Stomach smooth muscle (tissue), 2 donors: ENCODE measurements around the gene HSD3B1.

ENCODE experiments used
- H3K27ac ChIP-seq: one replicate; pipeline ENCODE4 v1.7.0; 2013; ENCODE audit warnings: mild to moderate bottlenecking, low read length, inconsistent platforms
- H3K27me3 ChIP-seq, 2 donors: one replicate each; pipeline ENCODE4 v1.7.0; 2013; ENCODE audit warnings: low read length in 2 of 2; ENCODE audit not compliant: insufficient read depth in 2 of 2, control insufficient read depth in 1 of 2
- H3K36me3 ChIP-seq, 2 donors: one replicate each; pipeline ENCODE4 v1.7.0; 2013; ENCODE audit warnings: low read length in 2 of 2; ENCODE audit not compliant: control insufficient read depth in 2 of 2, insufficient read depth in 2 of 2
- H3K4me1 ChIP-seq: one replicate; pipeline ENCODE4 v1.7.0; 2013; ENCODE audit warnings: low read length; ENCODE audit not compliant: control insufficient read depth, insufficient read depth
- H3K4me3 ChIP-seq, 2 donors: one replicate each; pipeline ENCODE4 v1.7.0; 2013; ENCODE audit warnings: low read length in 2 of 2
- H3K9ac ChIP-seq, 2 donors: one replicate each; pipeline ENCODE4 v1.7.0; 2013; ENCODE audit warnings: low read length in 2 of 2, mild to moderate bottlenecking in 1 of 2
- H3K9me3 ChIP-seq, 2 donors: one replicate each; pipeline ENCODE4 v1.7.0; 2013; ENCODE audit warnings: low read length in 2 of 2; ENCODE audit not compliant: control insufficient read depth in 2 of 2
- donor health status: healthy.
- donor health status: Pancreatic carcinoma.

HSD3B1 gene

DNA sequence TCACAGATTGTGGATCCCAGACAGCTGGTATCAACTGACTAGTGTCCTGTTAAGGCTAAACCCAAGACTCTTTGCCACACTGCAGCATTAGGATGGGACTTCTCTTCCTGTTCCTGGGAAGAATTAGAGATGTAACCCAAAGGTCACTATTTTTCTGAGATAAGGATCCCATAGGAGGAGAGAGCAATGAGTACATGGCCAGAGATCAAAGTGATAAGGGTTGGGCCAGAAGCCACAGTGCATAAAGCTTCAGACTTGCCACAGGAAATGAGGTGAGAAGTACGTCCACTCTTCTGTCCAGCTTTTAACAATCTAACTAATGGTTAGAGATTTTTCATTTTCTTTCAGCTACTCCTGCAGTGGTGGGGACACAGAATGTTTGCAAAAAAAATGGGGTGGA lies at the start of gene HSD3B1:
Gene HSD3B1, plus strand, starts transcription at position 270 of the 400 bp plus-strand sequence. CDS start 267 bp downstream, outside the sequence.
- Histone ChIP-seq H3K9ac (no peak within 1 kb of the TSS), H3K9me3 (no peaks in the 10 kb centered on the region), H3K27ac (no peak within 1 kb of the TSS)

DNA sequence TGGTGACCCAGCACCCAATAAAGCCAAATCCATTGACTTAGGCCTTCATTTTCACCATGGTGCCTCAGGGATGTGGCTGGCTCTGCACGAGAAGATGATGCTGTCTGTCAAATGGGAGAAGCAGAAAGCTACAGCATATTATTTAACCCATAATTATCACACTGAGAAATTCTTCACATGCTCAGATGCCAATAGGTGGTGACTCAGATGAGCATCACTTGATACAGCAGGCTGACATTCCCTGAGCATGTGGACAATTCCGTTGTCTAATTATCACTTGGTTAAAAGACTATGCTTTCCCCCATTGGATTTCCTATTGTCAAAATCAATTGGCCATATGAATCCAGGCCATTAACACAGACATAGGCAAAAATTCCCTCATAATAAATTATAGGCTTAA lies 44.0 kb upstream of the HSD3B1 start:
- H3K9me3 ChIP-seq = no peaks in the 10 kb centered on the region
- no peaks in the 10 kb centered on the region for H3K36me3 ChIP-seq
- no peaks in the 10 kb centered on the region for H3K4me1 ChIP-seq
- H3K27me3 ChIP-seq = no peaks in the 10 kb centered on the region
- no peak overlapping the region for H3K4me3 ChIP-seq
- no peak overlapping the region for H3K27ac ChIP-seq
- no peak overlapping the region for H3K9ac ChIP-seq

More for the DNA sequence above, at the start of gene HSD3B1:
- no peaks in the 10 kb centered on the region for H3K27me3 ChIP-seq
- H3K4me1 ChIP-seq = no peaks in the 10 kb centered on the region
- H3K36me3 ChIP-seq = no peaks in the 10 kb centered on the region
- no peak within 1 kb of the TSS for H3K4me3 ChIP-seq

DNA sequence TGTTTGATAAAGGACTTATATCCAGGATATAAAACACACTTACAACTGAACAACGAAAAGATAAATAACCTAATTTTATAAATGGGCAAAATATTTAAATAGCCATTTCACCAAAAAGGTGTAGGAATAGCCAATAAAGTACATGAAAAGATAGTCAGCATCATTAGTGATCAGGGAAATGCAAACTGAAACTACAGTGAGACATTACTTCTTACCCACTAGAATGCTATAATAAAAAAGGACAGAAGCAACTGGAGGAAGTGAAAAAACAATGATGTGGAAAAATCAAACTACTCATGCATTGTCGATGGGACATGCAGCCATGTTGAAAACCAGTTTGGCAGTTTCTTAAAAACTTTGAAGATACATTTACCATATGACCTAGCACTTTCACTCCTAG lies 43.4 kb upstream of the HSD3B1 start:
- Histone ChIP-seq H3K9ac (no peak overlapping the region), H3K27me3 (no peaks in the 10 kb centered on the region), H3K9me3 (no peaks in the 10 kb centered on the region), H3K27ac (no peak overlapping the region), H3K4me1 (no peaks in the 10 kb centered on the region), H3K4me3 (no peak overlapping the region), H3K36me3 (no peaks in the 10 kb centered on the region)

DNA sequence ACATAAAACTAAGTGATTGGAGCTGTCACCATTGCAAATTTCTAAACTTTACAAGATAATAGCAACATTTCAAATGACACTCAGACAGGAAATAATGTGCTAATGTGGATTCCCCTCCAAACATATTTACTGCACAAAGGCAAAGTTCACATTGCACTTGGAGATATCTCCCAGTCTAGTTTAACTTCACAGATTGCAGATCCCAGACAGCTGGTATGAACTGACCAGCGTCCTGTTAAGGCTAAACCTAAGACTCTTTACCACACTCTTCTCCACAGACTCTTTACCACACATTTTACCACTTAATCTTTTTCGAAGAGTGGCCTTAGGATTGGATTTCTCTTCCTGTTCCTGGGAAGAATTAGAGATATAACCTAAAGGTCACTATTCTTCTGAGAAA lies 40.6 kb upstream of the HSD3B1 start:
- Histone ChIP-seq H3K27me3 (no peaks in the 10 kb centered on the region), H3K9ac (no peak overlapping the region)

DNA sequence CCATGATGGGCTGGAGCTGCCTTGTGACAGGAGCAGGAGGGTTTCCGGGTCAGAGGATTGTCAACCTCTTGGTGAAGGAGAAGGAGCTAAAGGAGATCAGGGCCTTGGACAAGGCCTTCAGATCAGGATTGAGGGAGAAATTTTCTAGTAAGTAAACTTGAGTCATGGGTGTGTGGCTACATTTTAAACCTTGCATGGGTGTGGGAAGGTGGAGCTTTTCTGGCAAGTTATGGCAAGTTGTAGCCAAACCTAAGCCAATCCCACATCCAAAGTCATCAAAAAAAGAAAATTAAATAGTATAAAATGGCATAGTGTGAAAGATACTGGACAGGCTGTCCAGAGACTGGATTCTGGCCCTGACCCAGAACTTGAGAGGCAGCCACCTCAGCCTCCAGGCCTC lies 39.8 kb upstream of the HSD3B1 start:
- H3K9me3 ChIP-seq = no peaks in the 10 kb centered on the region
- H3K36me3 ChIP-seq = no peaks in the 10 kb centered on the region
- H3K27ac ChIP-seq = no peak overlapping the region
- H3K4me1 ChIP-seq = no peaks in the 10 kb centered on the region
- no peaks in the 10 kb centered on the region for H3K27me3 ChIP-seq
- H3K9ac ChIP-seq = no peak overlapping the region
- no peak overlapping the region for H3K4me3 ChIP-seq

More for the DNA sequence above, 40.6 kb upstream of the HSD3B1 start:
- Histone ChIP-seq H3K9me3 (no peaks in the 10 kb centered on the region), H3K36me3 (no peaks in the 10 kb centered on the region), H3K4me1 (no peaks in the 10 kb centered on the region), H3K27ac (no peak overlapping the region), H3K4me3 (no peak overlapping the region)

DNA sequence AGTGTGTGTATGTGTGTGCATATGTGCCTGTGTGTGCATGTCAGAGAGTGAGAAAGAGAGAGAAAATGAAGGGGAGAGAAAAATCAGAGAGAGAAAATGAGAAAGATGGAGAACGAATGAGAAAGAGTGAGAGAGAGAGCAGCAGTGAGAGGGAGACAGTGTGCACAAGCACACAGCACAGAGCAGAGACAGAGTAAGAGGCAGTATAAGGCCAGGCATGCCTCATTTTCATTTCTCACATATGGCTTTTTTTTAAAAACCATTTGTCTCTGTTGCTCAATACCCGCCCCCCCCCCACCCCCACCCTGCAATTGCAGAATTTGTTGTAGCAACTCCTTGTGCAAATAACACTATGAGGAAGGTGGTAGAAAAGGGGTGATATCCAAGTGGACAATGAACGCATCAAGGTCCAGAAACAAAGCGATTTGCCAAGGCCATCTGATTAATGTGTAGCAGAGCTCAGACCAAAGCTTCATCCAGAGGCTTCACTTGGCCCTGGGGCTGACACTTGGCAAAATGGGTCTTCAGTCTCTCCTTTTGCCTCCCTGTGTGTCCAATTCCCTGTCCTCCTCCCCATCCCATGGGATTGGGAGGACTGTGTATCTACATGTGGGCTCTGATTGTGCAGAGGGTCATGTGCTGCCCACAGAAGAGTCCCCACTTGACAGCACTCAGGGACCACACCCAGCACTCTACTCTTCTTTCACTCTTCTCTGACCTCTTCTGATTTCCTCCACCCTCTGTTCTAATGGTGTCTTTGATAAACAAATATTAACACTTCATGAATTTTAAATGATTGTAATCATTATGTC lies 38.9 kb upstream of the HSD3B1 start:
- Histone ChIP-seq H3K9me3 (no peaks in the 10 kb centered on the region), H3K4me3 (no peak overlapping the region), H3K4me1 (no peaks in the 10 kb centered on the region), H3K27me3 (no peaks in the 10 kb centered on the region), H3K9ac (no peak overlapping the region), H3K36me3 (no peaks in the 10 kb centered on the region), H3K27ac (no peak overlapping the region)

DNA sequence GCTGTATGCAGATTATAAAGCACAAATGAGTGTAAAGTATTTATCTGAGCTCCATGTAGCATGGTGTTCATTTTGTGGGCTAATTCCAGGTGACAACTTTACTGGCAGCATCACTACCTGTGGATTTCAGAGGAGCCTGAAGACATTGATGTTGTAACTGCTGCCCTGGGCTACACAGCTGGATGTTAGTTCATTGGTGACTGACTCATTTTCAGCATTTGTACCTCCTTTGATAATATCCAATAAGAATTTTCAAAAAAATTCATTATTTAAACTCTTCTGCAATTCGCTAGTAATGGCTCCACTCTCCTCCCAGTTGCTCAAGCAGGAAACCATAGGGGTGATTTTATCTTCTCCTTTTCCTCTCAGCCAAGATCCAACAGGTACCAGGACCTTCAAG lies 37.3 kb upstream of the HSD3B1 start:
- no peaks in the 10 kb centered on the region for H3K27me3 ChIP-seq
- H3K9me3 ChIP-seq = no peaks in the 10 kb centered on the region
- H3K9ac ChIP-seq = no peak overlapping the region
- no peak overlapping the region for H3K4me3 ChIP-seq
- no peaks in the 10 kb centered on the region for H3K36me3 ChIP-seq
- H3K27ac ChIP-seq = no peak overlapping the region
- no peaks in the 10 kb centered on the region for H3K4me1 ChIP-seq

DNA sequence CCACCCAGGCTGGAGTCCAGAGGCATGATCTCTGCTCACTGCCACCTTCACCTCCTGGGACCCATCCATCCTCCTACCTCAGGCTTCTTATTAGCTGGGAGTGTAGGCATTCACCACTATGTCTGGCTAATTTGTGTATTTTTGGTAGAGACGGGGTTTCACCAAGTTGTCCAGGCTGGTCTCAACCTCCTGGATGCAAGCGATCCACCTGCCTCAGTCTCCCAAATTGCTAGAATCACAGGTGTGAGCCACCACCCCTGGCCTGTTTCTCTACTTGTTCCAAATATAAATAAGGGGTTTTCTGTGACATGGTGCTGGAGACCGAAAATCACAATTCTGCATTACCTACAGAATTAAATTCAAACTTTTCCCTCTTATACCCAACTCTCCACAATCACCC lies 36.6 kb upstream of the HSD3B1 start:
- Histone ChIP-seq H3K27ac (no peak overlapping the region), H3K27me3 (no peaks in the 10 kb centered on the region), H3K9me3 (no peaks in the 10 kb centered on the region), H3K4me3 (no peak overlapping the region), H3K4me1 (no peaks in the 10 kb centered on the region), H3K9ac (no peak overlapping the region), H3K36me3 (no peaks in the 10 kb centered on the region)

DNA sequence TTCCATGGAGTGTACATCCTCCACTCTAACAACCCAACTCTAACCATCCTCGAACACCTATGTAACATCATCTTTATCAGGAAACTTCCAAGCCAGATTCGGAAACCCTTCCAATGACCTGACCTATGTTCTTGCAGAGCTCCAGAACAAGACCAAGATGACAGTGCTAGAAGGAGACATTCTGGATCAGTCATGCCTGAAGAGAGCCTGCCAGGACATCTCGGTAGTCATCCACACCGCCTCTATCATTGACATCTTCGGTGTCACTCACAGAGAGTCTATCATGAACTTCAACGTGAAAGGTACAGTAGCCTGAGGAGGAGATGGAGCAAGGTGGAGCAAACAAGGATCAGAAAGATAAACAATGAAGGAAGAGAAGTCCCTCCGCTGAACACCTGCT lies 36.1 kb upstream of the HSD3B1 start:
- Histone ChIP-seq H3K27me3 (no peaks in the 10 kb centered on the region), H3K27ac (no peak overlapping the region), H3K9ac (no peak overlapping the region), H3K4me1 (no peaks in the 10 kb centered on the region), H3K9me3 (no peaks in the 10 kb centered on the region), H3K36me3 (no peaks in the 10 kb centered on the region), H3K4me3 (no peak overlapping the region)

DNA sequence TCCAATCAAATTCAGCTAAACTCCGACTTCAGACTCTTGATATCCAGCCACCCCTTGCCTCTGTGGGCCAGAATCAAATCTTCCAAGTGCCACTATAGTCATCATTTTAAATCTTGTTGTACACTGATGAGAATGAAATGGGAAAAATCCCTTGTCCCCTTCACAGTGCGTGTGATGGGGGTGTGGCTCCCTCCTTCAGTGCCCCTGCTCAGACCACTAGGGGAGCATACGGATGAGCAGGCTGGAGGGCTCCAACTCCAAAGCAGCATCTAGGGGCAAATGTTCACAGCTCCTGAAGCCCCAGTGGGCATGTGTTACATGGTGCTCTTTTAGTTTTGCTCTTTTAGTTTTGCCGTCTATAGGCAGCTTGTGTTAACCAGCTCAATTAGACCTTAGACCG lies 35.4 kb upstream of the HSD3B1 start:
- Histone ChIP-seq H3K4me3 (no peak overlapping the region), H3K27me3 (no peaks in the 10 kb centered on the region), H3K9ac (no peak overlapping the region), H3K27ac (no peak overlapping the region), H3K9me3 (no peaks in the 10 kb centered on the region), H3K4me1 (no peaks in the 10 kb centered on the region), H3K36me3 (no peaks in the 10 kb centered on the region)

DNA sequence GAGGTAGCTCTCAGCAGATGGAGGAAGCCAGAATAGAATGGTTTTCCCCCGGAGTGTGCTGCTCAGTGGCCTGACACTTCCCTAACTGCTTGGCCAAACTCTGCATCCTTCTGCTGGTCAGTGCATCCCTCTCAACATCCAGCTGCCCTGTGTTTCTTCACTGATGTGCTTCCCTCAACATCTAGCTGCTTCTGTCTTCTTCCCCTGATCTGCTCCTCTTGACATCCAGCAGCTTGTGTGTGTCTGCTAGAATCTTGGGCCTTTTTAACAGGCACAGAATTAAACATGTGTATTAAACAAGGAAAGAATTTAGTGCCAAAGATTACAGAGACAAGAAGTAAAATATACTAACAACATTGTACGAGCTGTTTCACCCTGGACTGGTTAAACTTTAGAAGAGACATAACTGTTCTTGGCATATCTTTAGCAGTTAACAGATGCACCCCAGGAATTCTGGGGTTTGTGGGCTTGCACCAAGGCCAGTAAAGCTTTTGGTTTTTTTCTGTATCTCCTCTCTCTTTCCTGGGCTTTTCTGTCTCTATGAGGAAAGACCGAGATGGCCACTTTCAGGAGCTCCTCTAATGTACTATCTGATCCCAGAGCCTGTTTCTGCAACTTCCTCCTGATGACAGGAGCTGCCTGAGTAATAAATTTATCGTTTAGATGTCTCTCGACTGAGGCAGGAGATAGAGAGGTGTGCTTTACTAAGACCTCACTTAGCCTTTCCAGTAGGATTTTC lies 34.8 kb upstream of the HSD3B1 start:
- Histone ChIP-seq H3K4me3 (no peak overlapping the region), H3K9ac (no peak overlapping the region), H3K36me3 (no peaks in the 10 kb centered on the region), H3K9me3 (no peaks in the 10 kb centered on the region), H3K27me3 (no peaks in the 10 kb centered on the region), H3K4me1 (no peaks in the 10 kb centered on the region), H3K27ac (no peak overlapping the region)
